ENCODE results near the gene TFPI2.
A peak's percentile ranks its signal among the peaks of the same experiment; 100 is the strongest.
"Not testable (repeated sequence)": the region's sequence is repeated elsewhere in the genome, so short reads cannot be mapped to it uniquely, and the experiment has no call there.

Gene TFPI2

GRCh38 chr7:93890464-93891068 lies at the start of gene TFPI2:
Gene TFPI2 (minus strand): TSS chr7:93890753. CDS start chr7:93890678, 75 bp downstream.
- peak in 1 of 2 experiments; percentile 24 for DNase-seq

GRCh38 chr7:93938293-93938692 lies 47.7 kb upstream of the TFPI2 start:
- no peak for DNase-seq

- no peak for DNase-seq
Observed at GRCh38 chr7:93937818-93938217, 47.3 kb upstream of the TFPI2 start.

GRCh38 chr7:93935102-93935501 lies 44.5 kb upstream of the TFPI2 start:
- no peak for DNase-seq

- DNase-seq = no peak
Observed at GRCh38 chr7:93933156-93933555, 42.6 kb upstream of the TFPI2 start.

- no peak for DNase-seq
Observed at GRCh38 chr7:93931655-93932054, 41.1 kb upstream of the TFPI2 start.

GRCh38 chr7:93927585-93927984 lies 37.0 kb upstream of the TFPI2 start:
- DNase-seq = no peak

GRCh38 chr7:93926800-93927199 lies 36.2 kb upstream of the TFPI2 start:
- DNase-seq = no peak

GRCh38 chr7:93923942-93924341 lies 33.4 kb upstream of the TFPI2 start:
- no peak for DNase-seq

- no peak for DNase-seq
Observed at GRCh38 chr7:93923296-93923695, 32.7 kb upstream of the TFPI2 start.

- DNase-seq = peak; percentile 9 to 36
Observed at GRCh38 chr7:93921607-93922566, 31.3 kb upstream of the TFPI2 start, which contains the start of gene GNG11. Gene GNG11 (plus strand): TSS chr7:93921735. CDS start chr7:93922138, 403 bp downstream.

- DNase-seq = no peak
Observed at GRCh38 chr7:93921186-93921585, 30.6 kb upstream of the TFPI2 start.

GRCh38 chr7:93920496-93921182 lies 30.1 kb upstream of the TFPI2 start:
- DNase-seq = no peak

GRCh38 chr7:93916315-93916714 lies 25.8 kb upstream of the TFPI2 start:
- DNase-seq = not testable (repeated sequence)

GRCh38 chr7:93915888-93916287 lies 25.3 kb upstream of the TFPI2 start:
- DNase-seq = not testable (repeated sequence)

- DNase-seq = not testable (repeated sequence)
Observed at GRCh38 chr7:93915206-93915842, 24.8 kb upstream of the TFPI2 start.

GRCh38 chr7:93914581-93915066 lies 24.1 kb upstream of the TFPI2 start:
- peak in 1 of 2 experiments; percentile 6 for DNase-seq

- DNase-seq = no peak
Observed at GRCh38 chr7:93913197-93913596, 22.6 kb upstream of the TFPI2 start.

GRCh38 chr7:93911661-93912060 lies 21.1 kb upstream of the TFPI2 start:
- not testable (repeated sequence) for DNase-seq

- not testable (repeated sequence) for DNase-seq
Observed at GRCh38 chr7:93911242-93911641, 20.7 kb upstream of the TFPI2 start.

GRCh38 chr7:93910076-93910994 lies 19.8 kb upstream of the TFPI2 start:
- no peak for DNase-seq

Measured in NCI-H524 (cell line).